Measurements from ENCODE around the gene CDHR5.
"Not testable (repeated sequence)": the region's sequence is repeated elsewhere in the genome, so short reads cannot be mapped to it uniquely, and the experiment has no call there.

The CDHR5 gene

GRCh38 chr11:624705-625635 is at the start of gene CDHR5:
TSS of gene CDHR5 (minus strand) at chr11:624955. CDS start at chr11:624902, 53 bp downstream.
- DNase-seq, result no peak

- no peak for DNase-seq
Measured at GRCh38 chr11:674406-674805, 49.7 kb upstream of the CDHR5 start.

- no peak for DNase-seq
Measured at GRCh38 chr11:673866-674265, 49.1 kb upstream of the CDHR5 start.

- DNase-seq, result no peak
Measured at GRCh38 chr11:665704-666281, 41.0 kb upstream of the CDHR5 start.

- DNase-seq, result no peak
Measured at GRCh38 chr11:665062-665703, 40.4 kb upstream of the CDHR5 start.

GRCh38 chr11:662689-663274 is 38.0 kb upstream of the CDHR5 start:
- peak in 39 of 56 donors; percentile 8 to 78 (median 44) for DNase-seq

GRCh38 chr11:660681-661444 is 36.1 kb upstream of the CDHR5 start:
- DNase-seq, result no peak

GRCh38 chr11:660281-660680 is 35.5 kb upstream of the CDHR5 start:
- no peak for DNase-seq

- DNase-seq, result no peak
Measured at GRCh38 chr11:659532-660085, 34.9 kb upstream of the CDHR5 start.

- no peak for DNase-seq
Measured at GRCh38 chr11:657691-658126, 33.0 kb upstream of the CDHR5 start.

- no peak for DNase-seq
Measured at GRCh38 chr11:656866-657265, 32.1 kb upstream of the CDHR5 start.

GRCh38 chr11:656426-656825 is 31.7 kb upstream of the CDHR5 start:
- no peak for DNase-seq

- DNase-seq, result no peak
Measured at GRCh38 chr11:655036-655726, 30.4 kb upstream of the CDHR5 start.

- not testable (repeated sequence) for DNase-seq
Measured at GRCh38 chr11:654444-654843, 29.7 kb upstream of the CDHR5 start.

GRCh38 chr11:653837-654236 is 29.1 kb upstream of the CDHR5 start:
- no peak for DNase-seq

GRCh38 chr11:653136-653535 is 28.4 kb upstream of the CDHR5 start:
- DNase-seq, result not testable (repeated sequence)

- no peak for DNase-seq
Measured at GRCh38 chr11:650482-650881, 25.7 kb upstream of the CDHR5 start.

GRCh38 chr11:647672-648158 is 23.0 kb upstream of the CDHR5 start:
- DNase-seq, result not testable (repeated sequence)

GRCh38 chr11:646214-646613 is 21.5 kb upstream of the CDHR5 start:
- no peak for DNase-seq

- DNase-seq, result no peak
Measured at GRCh38 chr11:645536-645935, 20.8 kb upstream of the CDHR5 start.
